Measurements from ENCODE around the gene ZFYVE28. TPM values are rescaled to one million over a fixed set of nuclear protein-coding genes. Genes with fewer than 3 reads are reported as not detected.
"Not testable (repeated sequence)": the region's sequence is repeated elsewhere in the genome, so short reads cannot be mapped to it uniquely, and the experiment has no call there.

Gene ZFYVE28
- total and polyA plus RNA-seq, 12 donors: 4.3 to 24.6 (median 16.0) TPM

DNA sequence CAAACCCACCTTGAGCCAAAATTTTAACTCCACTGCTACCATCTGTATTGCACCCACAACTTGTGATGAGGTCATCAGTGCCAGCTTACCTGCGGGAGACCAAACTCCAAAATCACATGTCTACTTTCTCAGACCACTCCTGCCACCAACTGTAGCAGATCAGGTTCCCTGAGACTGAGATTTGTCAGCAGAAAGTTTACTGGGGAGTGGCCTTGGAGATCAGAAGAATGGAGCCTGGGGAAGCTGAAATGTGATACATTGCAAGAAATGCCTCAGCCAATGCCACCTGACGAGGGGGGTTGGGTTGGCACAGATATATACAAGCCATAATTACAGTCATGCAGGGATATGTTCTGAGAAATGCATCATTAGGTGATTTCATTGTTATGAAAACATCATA, 195.6 kb downstream of the ZFYVE28 start:
- Histone ChIP-seq H3K9me3 (replicated peaks in 1 of 3) (no peaks in the 10 kb centered on the region), H3K4me1 (replicated peaks in 1 of 2) (no peaks in the 10 kb centered on the region), H3K4me3 (no peak overlapping the region), H3K36me3 (replicated peaks in 1 of 2) (no peaks in the 10 kb centered on the region), H3K27ac (no peak overlapping the region), H3K27me3 (no peaks in the 10 kb centered on the region)
- no peak for TF ChIP-seq POLR2A (IDR thresholded peaks at IDR 0.05)
- peak in 4 of 7 donors; percentile 28 to 50 (median 44) for DNase-seq
- intact Hi-C loops (cut with DNase I): no loop called here
- WGBS, 4 donors: 59 to 76% (median 63%) methylated on average over 2 of the region's 2 CpGs

GRCh38 chr4:2221378-2221777, 197.1 kb downstream of the ZFYVE28 start:
- H3K4me3 ChIP-seq; H3K27me3 ChIP-seq; intact Hi-C loops (cut with DNase I); H3K9me3 ChIP-seq (replicated peaks in 1 of 3); H3K27ac ChIP-seq; H3K4me1 ChIP-seq (replicated peaks in 1 of 2); DNase-seq; H3K36me3 ChIP-seq (replicated peaks in 1 of 2): not testable (repeated sequence)
- WGBS, 4 donors: 67 to 82% (median 70%) methylated on average over 3 to 4 of the region's 4 CpGs

- H3K9me3 ChIP-seq (replicated peaks in 1 of 3): no peaks in the 10 kb centered on the region
- H3K27me3 ChIP-seq: no peaks in the 10 kb centered on the region
- WGBS, 4 donors: 7 to 13% (median 11%) methylated on average over 10 of the region's 10 CpGs
- H3K27ac ChIP-seq: no peak overlapping the region
- DNase-seq: peak; percentile 69 to 89 (median 80)
- intact Hi-C loops (cut with DNase I): no loop called here
- TF ChIP-seq CTCF (IDR thresholded peaks at IDR 0.05) (peak; percentile 69 to 94 (median 86)), POLR2A (IDR thresholded peaks at IDR 0.05) (no peak)
- no peak overlapping the region for H3K4me3 ChIP-seq
- H3K4me1 ChIP-seq (replicated peaks in 1 of 2): no peaks in the 10 kb centered on the region
- H3K36me3 ChIP-seq (replicated peaks in 1 of 2): no peaks in the 10 kb centered on the region
Measured at GRCh38 chr4:2220016-2220630, 198.3 kb downstream of the ZFYVE28 start.

Small RNA genes within 50 kb of the gene (small RNA-seq; reads per million reads assigned to genes)
- gene COX6B1P5: 0 reads per million in 2 donors

Other genes starting within 250 kb of the ZFYVE28 start
- 10 to 100 TPM in 6 of 9 donors, 1 to 10 TPM in 3; 8.3 to 16.0 (median 12.8) TPM for gene HAUS3, start 176.5 kb downstream of the ZFYVE28 start, total RNA-seq
- 10 to 100 TPM; 12.8 to 19.1 (median 13.5) TPM for gene HAUS3, start 176.5 kb downstream of the ZFYVE28 start, polyA plus RNA-seq
- gene POLN, start 176.5 kb downstream of the ZFYVE28 start, total RNA-seq: 1 to 10 TPM in 8 of 9 donors, under 1 TPM in 1; 0.69 to 5.7 (median 2.9) TPM
- 10 to 100 TPM in 1 of 3 donors, 1 to 10 TPM in 2; 1.3 to 10.6 (median 6.3) TPM for gene POLN, start 176.5 kb downstream of the ZFYVE28 start, polyA plus RNA-seq
- 100 to 1,000 TPM in 4 of 9 donors, 10 to 100 TPM in 5; 24.2 to 133 (median 96.6) TPM for gene MXD4, start 156.5 kb downstream of the ZFYVE28 start, total RNA-seq
- 100 to 1,000 TPM in 1 of 3 donors, 10 to 100 TPM in 2; 13.9 to 245 (median 61.6) TPM for gene MXD4, start 156.5 kb downstream of the ZFYVE28 start, polyA plus RNA-seq
- gene CFAP99, start 310 bp upstream of the ZFYVE28 start, total RNA-seq: 1 to 10 TPM in 8 of 9 donors, under 1 TPM in 1; 0.18 to 5.0 (median 3.1) TPM
- gene CFAP99, start 310 bp upstream of the ZFYVE28 start, polyA plus RNA-seq: 1 to 10 TPM; 2.1 to 3.8 (median 3.3) TPM
- gene RNF4, start 50.5 kb upstream of the ZFYVE28 start, total RNA-seq: 10 to 100 TPM; 40.7 to 78.6 (median 50.2) TPM
- gene RNF4, start 50.5 kb upstream of the ZFYVE28 start, polyA plus RNA-seq: 10 to 100 TPM; 14.5 to 84.1 (median 18.7) TPM
- gene FAM193A, start 118.0 kb upstream of the ZFYVE28 start, total RNA-seq: 10 to 100 TPM; 13.8 to 30.8 (median 23.3) TPM
- 10 to 100 TPM; 12.9 to 30.5 (median 22.8) TPM for gene FAM193A, start 118.0 kb upstream of the ZFYVE28 start, polyA plus RNA-seq

Data from adrenal gland (tissue), 12 donors.